ENCODE measurements around the gene NEK1.

GRCh38 chr4:169660929-169661328, 48.5 kb upstream of the NEK1 start:
- no peak for TF ChIP-seq CTCF (IDR thresholded peaks at IDR 0.05)
- no peak for TF ChIP-seq POLR2A (IDR thresholded peaks at IDR 0.05)

Measured in uterus (tissue), 2 donors.